MV-4-11 (cell line): ENCODE results near the gene C11orf54.
"Not testable (repeated sequence)": the region's sequence is repeated elsewhere in the genome, so short reads cannot be mapped to it uniquely, and the experiment has no call there.

ENCODE experiments used
- DNase-seq: peaks from one replicate; lab custom pipeline; 2025; lab: John Stamatoyannopoulos, UW

C11orf54 gene

GRCh38 chr11:93734427-93735222 is 6.8 kb upstream of the C11orf54 start:
- no peak for DNase-seq

- no peak for DNase-seq
Observed at GRCh38 chr11:93735627-93736026, 5.8 kb upstream of the C11orf54 start.

GRCh38 chr11:93736129-93736528 is 5.3 kb upstream of the C11orf54 start:
- DNase-seq = no peak

GRCh38 chr11:93737904-93738612 is 3.4 kb upstream of the C11orf54 start:
- DNase-seq = no peak

GRCh38 chr11:93738647-93739081 is 2.8 kb upstream of the C11orf54 start:
- no peak for DNase-seq

GRCh38 chr11:93740031-93740729 is 1.3 kb upstream of the C11orf54 start:
- DNase-seq = no peak

GRCh38 chr11:93740730-93741093 is 760 bp upstream of the C11orf54 start:
- DNase-seq = peak; percentile 56

- DNase-seq = no peak
Observed at GRCh38 chr11:93741882-93742226, 382 bp downstream of the C11orf54 start.

GRCh38 chr11:93743291-93743690 is 1.8 kb downstream of the C11orf54 start:
- no peak for DNase-seq

- DNase-seq = no peak
Observed at GRCh38 chr11:93744669-93745004, 3.2 kb downstream of the C11orf54 start.

- peak; percentile 72 for DNase-seq
Observed at GRCh38 chr11:93745005-93745755, 3.7 kb downstream of the C11orf54 start.

- no peak for DNase-seq
Observed at GRCh38 chr11:93746101-93746500, 4.6 kb downstream of the C11orf54 start.

- DNase-seq = no peak
Observed at GRCh38 chr11:93747122-93747521, 5.7 kb downstream of the C11orf54 start.

- no peak for DNase-seq
Observed at GRCh38 chr11:93751001-93751400, 9.5 kb downstream of the C11orf54 start.

GRCh38 chr11:93753241-93753640 is 11.8 kb downstream of the C11orf54 start:
- no peak for DNase-seq

- DNase-seq = peak; percentile 56
Observed at GRCh38 chr11:93756748-93757147, 15.3 kb downstream of the C11orf54 start.

- no peak for DNase-seq
Observed at GRCh38 chr11:93757301-93757700, 15.8 kb downstream of the C11orf54 start.

GRCh38 chr11:93757924-93758865 is 16.7 kb downstream of the C11orf54 start:
- DNase-seq = no peak

- not testable (repeated sequence) for DNase-seq
Observed at GRCh38 chr11:93759123-93759522, 17.7 kb downstream of the C11orf54 start.

- DNase-seq = no peak
Observed at GRCh38 chr11:93761910-93762309, 20.4 kb downstream of the C11orf54 start.

- DNase-seq = no peak
Observed at GRCh38 chr11:93765551-93765950, 24.1 kb downstream of the C11orf54 start.
